Fibroblast of peridontal ligament (primary cell): ENCODE measurements around the gene ATP2C2.

Experiments
- DNase-seq: peaks from one replicate; pipeline ENCODE4 v3.0.0-alpha.2; 2010; ENCODE audit errors: extremely low read depth

Gene ATP2C2

DNA sequence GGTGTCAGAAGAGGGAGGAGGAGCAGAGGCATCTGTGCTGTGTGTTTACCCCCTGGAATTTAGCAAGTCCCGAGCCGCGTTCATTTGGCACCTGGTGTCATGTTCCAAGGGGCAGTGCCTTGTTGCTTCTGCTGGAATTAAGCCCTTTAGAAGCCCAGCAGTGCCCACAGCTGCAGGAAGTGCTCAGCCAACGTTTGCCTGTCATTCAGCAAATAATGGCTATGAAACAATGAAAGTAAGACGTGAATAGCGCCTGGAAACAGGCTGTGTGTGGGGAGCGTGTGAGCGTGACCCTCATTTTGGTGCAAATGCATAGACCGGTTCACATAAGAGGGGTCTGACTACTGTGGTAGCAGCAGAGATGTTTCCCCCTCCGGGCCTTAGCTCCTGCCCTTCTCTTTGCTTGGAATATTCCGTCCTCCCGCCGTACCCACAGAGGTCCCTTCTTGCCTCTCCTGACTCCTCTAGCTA lies 5.8 kb upstream of the ATP2C2 start:
- no peak for DNase-seq

DNA sequence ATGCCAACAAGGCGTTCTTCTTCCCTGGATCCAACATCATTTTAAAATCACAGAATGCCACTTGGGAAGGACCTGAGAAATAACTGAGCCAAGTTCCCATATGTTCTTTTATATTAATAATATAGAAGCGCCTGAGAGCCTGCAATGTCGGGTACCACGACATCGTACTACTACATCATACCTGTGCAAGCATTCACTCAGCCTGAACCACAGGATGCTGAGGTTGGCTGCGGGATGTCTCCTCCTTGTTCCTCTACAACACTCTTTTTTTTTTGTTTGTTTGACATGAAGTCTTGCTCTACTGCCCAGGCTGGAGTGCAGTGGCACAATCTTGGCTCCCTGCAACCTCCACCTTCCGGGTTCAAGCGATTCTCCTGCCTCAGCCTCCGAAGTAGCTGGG lies 2.1 kb upstream of the ATP2C2 start:
- DNase-seq: no peak

DNA sequence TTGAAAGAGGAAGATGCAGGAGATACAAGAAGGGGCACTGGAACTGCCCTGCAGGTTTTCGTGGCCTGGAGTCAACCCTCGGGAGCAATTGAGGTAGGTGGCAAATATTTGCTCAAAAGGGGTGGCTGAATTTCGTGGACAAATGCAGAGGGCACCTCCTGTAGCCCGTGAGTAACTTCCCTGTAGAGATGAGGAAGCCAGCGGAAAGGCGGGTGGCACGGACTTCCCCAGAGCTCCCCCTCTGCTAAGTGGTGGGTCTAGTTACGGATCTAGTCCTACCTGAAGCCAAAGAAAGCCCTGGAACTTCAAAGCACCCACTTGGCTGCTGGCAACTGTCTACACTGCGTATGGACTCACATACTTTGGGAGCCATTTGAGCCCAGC lies 1.0 kb upstream of the ATP2C2 start:
- DNase-seq: no peak

DNA sequence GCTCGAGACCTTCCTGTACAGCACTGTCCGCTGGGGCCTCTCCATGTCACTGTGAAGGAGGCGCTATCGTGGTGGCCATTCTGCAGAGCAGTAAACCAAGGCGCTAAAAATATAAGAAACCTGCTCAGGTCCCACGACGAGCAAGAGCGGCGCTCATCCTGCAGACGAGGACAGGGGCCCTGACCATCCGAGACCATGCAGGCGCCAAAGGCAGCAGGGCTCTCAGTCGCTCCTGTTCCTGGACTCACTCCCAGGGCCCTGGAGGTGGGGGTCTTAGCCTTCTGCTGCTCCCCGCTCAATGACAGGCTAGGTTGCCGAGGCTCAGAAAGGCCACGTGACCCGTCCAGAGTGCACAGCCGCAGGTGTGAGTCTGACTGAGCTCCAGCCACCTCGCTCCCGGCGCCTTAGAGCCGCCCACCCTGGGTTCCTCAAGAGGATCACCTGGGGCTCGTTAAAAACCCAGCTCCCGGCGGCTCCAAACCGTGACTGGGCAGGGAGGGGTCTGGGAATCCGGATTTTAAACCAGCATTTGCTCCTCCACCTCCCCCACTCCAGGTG lies 509 bp upstream of the ATP2C2 start:
- no peak for DNase-seq

DNA sequence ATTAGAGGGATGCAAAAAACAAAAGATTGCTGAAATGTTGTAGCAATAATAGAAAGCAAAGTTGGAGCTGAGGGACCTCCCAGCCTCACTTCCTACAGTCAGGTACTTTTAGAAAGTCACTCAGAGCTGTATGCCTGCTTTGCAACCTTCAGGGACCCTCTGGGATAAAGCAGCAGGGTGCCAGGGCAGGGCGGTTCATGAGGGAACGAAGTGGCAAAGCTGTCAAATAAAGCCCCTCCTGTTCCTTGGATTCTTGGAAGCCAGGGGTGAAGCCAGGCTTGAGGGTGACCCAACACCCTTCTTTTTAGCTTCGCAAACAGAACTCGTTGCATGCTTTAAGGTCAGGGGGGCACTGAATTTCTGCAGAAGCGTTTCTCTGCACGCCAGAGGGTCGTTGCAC lies 767 bp downstream of the ATP2C2 start:
- no peak for DNase-seq

DNA sequence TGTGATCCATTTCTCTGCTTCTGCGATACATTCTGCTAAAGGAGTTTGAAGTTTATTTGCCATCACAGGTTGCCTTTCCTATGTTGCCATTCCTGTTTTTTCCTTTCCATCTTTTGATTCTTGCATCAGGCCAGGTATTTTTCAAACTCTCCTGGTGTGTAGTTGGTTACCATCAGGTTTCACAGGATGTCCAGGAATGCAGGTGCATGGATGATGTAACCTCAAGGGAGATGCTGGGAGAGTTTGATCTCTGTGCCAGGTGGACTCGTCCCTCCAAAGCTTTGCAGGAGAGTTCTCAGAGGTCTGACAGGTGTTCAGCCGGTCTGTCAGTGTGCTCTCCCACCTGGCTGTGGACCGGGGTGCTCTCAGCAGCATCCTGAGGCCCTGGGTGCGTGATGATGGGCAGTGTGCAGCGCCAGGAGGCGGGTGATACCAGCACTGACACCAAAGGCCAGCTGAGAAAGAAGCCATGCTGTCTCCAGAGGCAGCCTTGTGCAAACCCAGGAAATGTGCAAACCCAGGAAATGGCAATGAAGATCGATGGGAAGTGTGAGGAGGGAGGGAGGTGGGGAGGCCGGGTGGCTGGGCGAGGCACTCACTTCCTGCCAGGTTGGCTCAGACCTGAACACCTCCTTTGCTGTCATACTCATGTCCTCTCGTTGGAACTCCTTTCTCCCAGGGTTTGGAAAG lies 1.7 kb downstream of the ATP2C2 start:
- DNase-seq: no peak

DNA sequence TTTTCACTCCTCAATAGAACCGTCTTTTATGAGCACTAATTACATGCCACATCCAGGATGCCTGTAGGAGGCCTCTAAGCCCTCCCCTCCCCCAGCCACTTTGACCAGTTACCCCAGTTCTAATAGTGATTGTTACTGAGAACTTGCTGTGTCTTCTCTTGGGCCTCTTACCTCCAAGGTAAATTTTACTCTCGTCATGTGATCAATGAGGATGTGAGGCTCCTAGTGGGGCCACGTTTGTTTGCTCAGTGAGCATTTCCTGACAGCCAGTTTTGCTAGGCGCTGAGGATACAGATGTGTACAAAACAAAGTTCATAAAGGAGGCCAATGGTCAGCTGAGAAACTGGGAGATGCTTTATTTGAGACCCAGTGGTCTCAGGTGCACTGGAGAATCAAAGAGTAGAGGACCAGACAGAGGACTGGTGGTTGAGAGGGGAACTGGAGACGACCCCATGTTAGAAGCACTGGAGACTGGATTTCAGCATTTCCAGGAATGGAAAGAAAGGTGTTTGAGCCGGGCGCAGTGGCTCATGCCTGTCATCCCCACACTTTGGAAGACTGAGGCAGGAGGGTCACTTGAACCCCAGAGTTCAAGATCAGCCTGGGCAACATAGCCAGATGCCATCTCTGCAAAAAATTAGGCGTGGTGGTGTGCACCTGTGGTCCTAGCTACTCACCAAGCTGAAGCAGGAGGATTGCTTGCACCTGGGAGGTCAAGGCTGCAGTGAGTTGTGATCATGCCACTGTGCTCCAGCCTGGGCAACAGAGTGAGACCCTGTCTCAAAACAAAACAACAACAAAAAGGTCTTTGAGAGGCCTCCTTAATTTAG lies 2.6 kb downstream of the ATP2C2 start:
- DNase-seq: no peak

DNA sequence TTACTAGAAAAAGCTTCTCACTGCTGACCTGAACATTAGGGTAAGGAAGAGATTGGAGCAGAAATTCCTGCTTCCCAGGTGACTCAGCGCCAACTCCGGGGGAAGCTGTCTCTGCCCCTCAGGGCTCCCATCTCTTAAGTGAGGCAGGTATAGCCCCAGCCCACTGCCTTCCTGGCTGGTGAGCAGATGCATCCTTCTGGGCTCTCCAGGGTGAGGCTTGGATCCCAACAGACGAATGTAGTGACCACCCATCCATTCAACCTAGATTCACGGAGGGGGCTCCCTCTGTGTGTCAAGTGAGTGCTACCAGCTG lies 3.2 kb downstream of the ATP2C2 start:
- no peak for DNase-seq

DNA sequence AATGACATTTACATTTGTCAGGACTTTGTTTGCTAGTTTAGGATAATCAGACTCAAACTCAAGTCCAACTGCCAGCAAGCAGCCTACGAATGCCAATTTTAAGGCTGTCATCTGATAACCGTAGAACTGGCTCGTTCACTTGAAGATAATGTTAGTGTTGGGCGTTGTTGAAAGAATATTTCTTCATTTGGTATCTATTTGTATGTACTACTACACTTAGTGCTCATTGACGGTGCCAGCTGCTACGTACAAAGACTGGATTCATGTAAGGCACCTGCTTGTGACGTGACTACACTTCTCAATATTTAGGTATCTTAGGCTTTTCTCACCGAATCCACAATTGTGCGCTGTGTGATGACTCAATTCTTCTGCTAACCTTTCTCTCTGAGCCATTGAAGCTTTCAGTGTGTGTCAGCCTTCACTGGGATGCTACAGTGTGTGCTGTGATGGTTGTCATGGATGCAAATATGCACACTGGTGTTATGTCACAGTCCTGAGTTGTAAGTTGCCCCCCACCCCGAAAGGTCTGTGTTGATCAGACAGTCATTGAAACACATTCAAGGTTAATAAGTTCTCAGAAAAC lies 5.7 kb downstream of the ATP2C2 start:
- no peak for DNase-seq

DNA sequence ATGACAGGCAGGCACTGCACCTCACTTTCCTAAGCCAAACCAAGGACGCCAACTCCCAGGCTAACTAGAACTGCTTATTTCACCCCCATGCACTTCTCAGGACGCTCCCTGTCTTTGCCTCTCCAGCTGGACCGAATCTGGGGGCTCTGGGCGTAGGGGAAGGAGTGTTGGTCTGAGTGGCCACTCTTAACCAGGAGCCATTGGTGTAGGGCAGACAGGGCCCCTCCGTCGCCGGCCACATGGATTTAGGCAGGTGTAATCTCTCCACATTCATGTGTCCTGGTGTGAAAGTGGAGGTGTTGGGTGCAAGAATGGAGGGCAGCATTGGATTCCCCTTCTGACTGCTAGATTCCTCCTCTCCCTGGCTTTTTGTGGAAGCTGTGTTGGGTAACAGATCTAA lies 9.8 kb downstream of the ATP2C2 start:
- no peak for DNase-seq

DNA sequence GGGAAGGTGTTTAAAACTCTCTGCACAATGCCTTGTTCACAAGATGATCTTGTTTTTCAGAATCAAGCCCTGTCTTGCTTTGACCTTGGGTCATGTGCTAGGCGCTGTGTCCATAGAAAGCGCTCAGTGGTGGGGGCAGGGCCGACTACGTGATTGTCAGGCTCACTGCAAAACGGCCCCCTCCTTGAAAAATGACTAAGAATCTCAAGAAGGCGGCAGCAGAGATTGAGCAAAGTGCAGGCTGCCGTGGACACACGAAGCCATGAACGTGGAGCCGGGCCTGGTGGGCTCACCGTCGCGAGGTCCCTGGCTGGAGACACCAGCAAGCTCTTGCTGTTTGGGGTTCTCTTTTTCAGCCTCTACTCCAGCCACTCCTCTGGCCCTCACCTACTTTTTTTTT lies 10.2 kb downstream of the ATP2C2 start:
- no peak for DNase-seq

DNA sequence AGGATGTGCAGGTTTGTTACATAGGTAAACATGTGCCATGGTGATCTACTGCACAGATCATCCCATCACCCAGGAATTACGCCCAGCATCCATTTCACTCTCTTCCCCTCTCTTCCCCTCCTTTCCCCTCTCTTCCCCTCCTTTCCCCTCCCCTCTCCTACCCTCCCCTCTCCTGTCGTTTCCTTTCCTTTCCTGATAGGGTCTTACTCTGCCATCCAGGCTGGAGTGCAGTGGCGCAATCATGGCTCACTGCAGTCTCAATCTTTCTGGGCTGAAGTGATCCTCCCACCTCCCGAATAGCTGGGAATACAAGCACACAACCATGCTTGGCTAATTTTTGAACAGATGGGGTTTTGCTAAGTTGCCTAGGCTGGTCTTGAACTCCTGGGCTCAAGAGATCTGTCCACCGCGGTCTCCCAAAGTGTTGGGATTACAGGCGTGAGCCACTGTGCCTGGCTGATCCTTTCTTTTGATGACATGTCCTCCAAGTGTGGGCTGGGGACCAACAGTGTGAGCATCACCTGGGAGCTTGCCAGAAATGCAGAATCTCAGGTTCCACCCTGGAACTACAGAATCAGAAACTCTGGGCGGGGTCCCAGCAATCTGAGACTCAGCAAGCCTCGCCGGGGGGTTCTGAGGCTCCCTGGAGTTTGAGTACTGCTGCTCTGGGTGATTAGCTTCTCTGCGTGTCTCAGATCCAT lies 10.8 kb downstream of the ATP2C2 start:
- no peak for DNase-seq

DNA sequence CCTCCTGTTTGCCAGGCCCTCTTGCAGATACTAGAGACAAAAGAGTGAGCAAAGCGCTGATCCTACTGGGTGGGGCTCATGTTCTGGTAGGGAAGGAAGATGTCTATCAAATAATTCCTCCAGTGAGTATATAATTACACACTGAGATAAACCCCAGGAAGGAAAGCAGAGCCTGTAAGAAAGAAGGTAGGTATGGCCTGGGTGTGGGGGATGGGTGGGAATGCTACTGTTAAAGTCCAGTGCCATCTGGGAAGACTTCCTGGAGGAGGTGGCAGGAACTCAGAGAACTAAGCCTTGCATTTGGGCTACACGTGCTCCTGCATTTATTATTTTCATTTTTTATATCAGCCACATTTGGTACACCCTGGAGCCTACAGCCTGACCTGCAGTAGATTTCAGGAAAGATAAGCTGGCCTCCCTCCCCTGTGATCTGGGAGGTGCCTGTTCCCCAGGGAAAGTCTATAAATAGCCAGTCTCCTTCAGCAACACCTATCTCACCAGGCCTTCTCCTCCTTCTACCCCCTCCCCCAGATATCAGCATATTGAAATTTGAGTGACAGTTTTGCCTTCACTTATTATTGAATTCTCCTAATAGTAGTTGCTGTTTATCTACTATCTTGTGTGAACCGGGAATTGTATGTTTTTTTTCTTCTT lies 11.5 kb downstream of the ATP2C2 start:
- DNase-seq: no peak

DNA sequence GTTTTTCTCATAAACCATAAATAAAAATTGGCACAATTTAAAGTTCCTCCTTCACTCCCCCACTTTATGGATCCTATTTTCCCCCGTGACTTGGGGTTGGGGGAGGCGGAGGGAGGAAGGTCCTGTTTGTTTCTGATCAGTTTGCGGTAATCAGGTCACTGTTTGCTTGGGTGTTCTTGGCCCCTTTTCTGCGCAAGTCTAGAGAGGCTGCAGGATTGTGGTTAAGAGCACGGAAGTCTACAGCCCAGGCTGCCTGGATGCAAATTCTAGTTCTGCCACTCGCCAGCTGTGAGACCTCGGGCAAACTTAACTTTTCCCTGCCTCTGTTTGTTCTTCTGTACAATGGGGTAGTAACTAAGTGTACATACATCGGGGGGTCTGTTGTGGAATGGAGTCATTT lies 12.1 kb downstream of the ATP2C2 start:
- peak; percentile 5 for DNase-seq

DNA sequence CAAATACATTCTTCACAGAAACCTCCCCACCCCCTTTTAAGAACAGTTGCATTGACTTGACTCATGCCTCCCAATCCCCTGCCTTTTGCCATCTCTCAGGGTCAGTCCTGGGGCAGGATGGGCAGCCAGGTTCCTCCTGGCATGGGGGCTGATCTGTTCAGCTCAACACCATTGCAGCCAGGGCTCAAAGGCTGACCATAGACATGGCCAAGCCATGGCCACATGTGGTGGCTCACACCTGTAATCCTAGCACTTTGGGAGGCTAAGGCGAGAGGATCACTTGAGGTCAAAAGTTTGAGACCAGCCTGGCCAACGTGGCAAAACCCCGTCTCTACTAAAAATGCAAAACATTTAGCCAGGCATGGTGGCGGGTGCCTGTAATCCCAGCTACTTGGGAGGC lies 14.1 kb downstream of the ATP2C2 start:
- no peak for DNase-seq

DNA sequence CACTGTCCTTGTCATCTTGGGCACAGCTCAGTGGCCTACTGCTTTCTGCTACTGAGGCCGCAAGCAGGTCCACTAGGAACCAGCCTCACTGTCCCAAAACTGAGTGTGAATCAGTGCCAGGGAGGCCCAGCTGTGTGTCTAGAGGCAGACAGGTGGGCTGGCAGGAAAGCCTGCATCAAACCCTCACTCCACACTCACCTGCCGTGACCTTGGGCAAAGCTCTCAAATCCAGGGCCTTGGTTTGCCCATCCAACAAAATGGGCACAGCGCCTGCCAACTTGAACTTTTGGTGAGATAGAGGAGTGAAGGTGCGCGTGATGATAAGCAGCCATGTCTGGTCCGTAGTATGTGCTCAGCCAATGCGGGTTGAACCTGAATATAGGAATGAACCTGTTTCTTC lies 14.8 kb downstream of the ATP2C2 start:
- no peak for DNase-seq

DNA sequence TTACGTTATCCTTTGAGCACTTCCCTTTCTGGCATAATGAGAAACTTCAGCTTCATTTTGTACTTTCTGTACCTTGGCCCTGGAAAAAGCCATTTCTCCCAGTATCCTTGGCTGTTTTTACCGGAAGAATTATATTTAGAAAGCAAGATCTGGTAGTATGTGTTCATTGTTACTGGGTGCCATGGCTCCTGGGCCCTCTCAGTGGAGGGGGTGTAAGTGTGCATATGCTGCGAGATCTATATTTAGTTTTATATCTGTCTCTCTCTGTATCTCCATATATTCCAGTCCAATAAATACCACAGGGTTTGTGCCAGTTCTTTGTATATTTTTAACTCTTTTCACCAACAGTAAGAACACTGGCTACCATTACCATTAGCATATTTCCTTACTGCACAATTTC lies 17.7 kb downstream of the ATP2C2 start:
- no peak for DNase-seq

DNA sequence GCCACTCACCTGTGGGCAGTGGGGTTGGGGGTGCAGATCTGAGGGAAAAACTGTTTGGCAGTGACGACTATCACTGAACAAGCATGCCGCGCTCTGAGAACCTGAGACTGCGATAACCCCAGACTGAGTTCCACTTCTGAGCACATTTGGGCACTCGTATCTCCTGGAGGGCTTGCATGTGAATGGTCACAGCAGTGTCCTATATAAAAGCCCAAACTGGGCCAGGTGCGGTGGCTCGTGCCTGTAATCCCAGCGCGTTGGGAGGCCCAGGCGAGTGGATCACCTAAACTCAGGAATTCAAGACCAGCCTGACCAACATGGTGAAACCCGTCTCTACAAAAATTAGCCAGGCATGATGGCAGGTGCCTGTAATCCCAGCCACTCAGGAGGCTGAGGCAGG lies 18.7 kb downstream of the ATP2C2 start:
- no peak for DNase-seq

DNA sequence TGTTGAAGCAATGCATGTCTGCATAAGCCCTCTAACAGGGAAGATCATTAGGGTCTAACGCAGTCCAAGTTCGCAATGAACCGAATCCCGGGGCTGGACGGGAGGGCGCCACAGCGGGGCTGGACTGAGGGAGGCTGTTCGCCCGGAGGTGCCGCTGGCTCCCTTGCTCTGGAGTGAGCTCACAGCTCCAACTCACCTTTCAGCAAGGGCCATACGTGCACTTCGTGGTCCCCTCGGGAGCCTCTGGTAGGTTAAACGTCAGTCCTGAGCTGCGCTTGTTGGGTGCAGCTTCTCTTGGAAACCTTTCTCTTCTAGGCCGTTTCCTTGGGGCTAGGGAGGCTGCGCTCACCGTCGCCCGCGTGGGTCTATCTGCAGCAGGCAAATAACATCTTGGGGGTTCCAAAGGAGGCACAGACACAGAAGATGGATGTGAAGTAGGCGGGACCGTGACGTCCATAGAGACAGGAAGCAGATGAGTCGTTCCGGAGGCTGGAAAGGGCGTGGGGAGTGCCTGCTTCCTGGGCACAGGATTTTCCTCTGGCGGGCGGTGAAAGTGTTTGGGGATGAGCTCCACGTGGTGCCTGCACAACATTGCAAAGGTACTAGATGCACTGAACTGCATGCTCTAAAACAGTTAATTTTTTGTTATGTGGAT lies 21.9 kb downstream of the ATP2C2 start:
- no peak for DNase-seq

DNA sequence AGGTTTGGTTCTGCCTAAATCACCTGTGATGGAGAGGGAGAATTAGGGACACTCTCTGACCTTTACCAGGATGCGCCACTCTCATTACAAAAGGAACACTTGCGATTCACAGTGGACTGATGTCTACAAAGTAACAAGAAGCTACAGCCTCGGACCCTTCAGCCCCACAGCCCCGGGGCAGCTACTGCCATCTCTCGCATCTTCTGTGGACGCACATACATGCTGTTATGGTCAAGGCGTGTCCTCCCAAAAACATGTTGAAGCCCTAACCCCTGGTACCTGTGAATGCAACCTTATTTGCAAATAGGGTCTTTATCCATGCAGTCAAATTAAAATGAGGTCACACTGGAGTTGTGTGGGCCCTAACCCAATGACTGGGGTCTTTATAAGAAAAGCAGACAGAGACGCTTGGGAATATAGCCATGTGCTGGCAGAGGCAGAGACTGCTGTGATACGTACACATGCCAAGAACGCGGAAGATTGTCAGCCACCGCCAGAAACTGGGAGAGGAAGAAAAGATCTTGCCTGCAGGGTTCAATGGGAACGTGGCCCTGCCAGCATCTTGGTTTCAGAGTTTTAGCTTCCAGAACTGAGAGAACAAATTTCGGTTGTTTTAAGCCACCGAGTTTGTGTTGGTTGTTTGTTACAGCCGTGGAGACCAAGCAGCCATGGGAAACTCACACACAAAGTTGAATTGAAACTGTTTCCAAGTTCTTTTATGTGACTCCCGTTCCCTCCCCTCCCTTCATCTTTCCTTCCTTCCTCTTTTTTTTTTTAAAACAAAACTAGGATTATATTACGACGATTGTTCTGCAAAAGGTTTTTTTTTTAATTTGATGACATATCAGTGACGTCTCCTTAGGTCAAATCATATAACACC lies 23.1 kb downstream of the ATP2C2 start:
- DNase-seq: peak; percentile 46
